Ovary (tissue), 9 donors: ENCODE results near the gene PLEKHA7. TPM values are rescaled to one million over a fixed set of nuclear protein-coding genes. Genes with fewer than 3 reads are reported as not detected.

Source experiments
- DNase-seq, 5 donors: peaks; one replicate each; pipeline ENCODE4 v3.0.0-alpha.2; 2019 to 2020
- H3K27ac ChIP-seq, 2 donors: fragments of 200-600 bp; one replicate each; pipeline versions ENCODE4 v1.5.1 to v1.8.0; 2019 to 2022
- H3K27me3 ChIP-seq: fragments of 200-600 bp; one replicate; pipeline ENCODE4 v1.8.0; 2022
- H3K36me3 ChIP-seq: fragments of 200-600 bp; sonication (generic); one replicate; pipeline ENCODE4 v1.5.1; 2019
- H3K4me1 ChIP-seq: one replicate; pipeline ENCODE4 v1.8.1; 2013; ENCODE audit warnings: mild to moderate bottlenecking, moderate library complexity; ENCODE audit not compliant: insufficient read depth
- H3K4me3 ChIP-seq: fragments of 200-600 bp; sonication (generic); one replicate; pipeline ENCODE4 v1.5.1; 2017
- H3K9me3 ChIP-seq, 2 donors: fragments of 200-600 bp in 1 of 2; sonication (generic) in 1 of 2; one replicate each; pipeline versions ENCODE4 v1.5.1 to v1.8.1; 2013 to 2019; ENCODE audit warnings: mild to moderate bottlenecking in 1 of 2, moderate library complexity in 1 of 2
- EP300 ChIP-seq: sonication (generic); formaldehyde crosslinking; IDR thresholded peaks from one replicate; pipeline ENCODE4 v1.6.1; 2017; ENCODE audit warnings: antibody characterized with exemption
- POLR2A ChIP-seq: fragments of 450-650 bp; IDR thresholded peaks from one replicate; pipeline ENCODE4 v1.6.1; 2017; ENCODE audit warnings: antibody characterized with exemption, mild to moderate bottlenecking, moderate library complexity
- WGBS, 3 donors: extraction: QIAGEN DNeasy Blood & Tissue Kit in 1 of 3; methylation state at CpG; one replicate each; pipeline versions ENCODE4 v1.1.5 to v1.1.7; 2013 to 2017; 5-methylcytosine and 5-hydroxymethylcytosine counted together
- intact Hi-C, 4 donors: fragments of 100-400 bp; cut with DNase I; formaldehyde crosslinking; loops; one replicate each; pipeline versions ENCODE4 v1.11.0 to v1.15.1; 2022 to 2023
- polyA plus RNA-seq, 2 donors: library from polyadenylated mRNA; stranded (reverse); fragments of 200-250 nt in 1 of 2; fragments of 350-450 nt in 1 of 2; fragmentation: Illumina TruSeq in 1 of 2; extraction: RNeasy Lipid Tissue Mini Kit (QIAGEN cat#74804) in 1 of 2; gene quantifications; one replicate each; pipeline ENCODE4 v1.2.3, GENCODE V29; 2013 to 2014
- total RNA-seq, 7 donors: library from RNA; depleted of rRNA in 2 of 7; stranded (reverse); fragments of >200 nt in 2 of 7; fragmentation: NEBNext Ultra II Directional in 3 of 7; extraction: Animal tissue kit (Norgen Biotek cat#: 25700) in 3 of 7; gene quantifications; one replicate each; pipeline versions ENCODE4 v1.1.0 to v1.2.4, GENCODE V29; 2016 to 2023
- TF ChIP-seq, protein P1 (sequence below), 3 donors: fragments of 450-650 bp in 2 of 3; fragments of 200-600 bp in 1 of 3; IDR thresholded peaks; one replicate each; pipeline versions ENCODE4 v1.5.1 to v1.8.0; 2016 to 2022; ENCODE audit warnings: antibody characterized with exemption in 3 of 3, mild to moderate bottlenecking in 1 of 3
- donor health status: DM: no; HTN: no; CAD: no; lungs with moderate emphysema.
- donor health status: DM: no; HTN: no; CAD: no.
- donor health status: Bipolar disorder and iron deficiency.
- donor health status: DM: yes; HTN: yes; CAD: no.
- donor health status: DM: no; HTN: no; CAD: no.
- donor health status: DM: yes; HTN: yes; CAD: no.

Gene PLEKHA7
- total and polyA plus RNA-seq, 9 donors: 9.6 to 29.5 (median 15.9) TPM

DNA sequence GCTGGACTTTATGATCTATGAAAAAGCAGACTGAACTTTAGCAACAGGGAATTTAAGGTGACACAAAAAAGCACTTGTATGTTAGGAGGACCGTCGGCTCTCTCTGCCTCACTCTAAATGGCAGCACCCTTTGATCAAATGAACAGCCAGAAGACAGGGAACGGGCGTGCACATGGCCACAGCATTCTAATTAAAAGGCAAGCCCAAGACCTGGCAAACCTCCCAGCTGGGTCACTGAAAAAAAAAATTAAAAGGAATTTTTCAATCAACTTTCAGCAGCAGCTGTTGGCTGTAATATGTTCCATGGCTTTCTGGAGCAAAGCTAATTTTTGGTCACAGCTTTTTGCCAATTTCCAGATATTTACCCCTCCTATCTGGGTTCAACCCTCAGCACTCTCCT lies 159.2 kb downstream of the PLEKHA7 start:
- Histone ChIP-seq H3K27ac (no peak overlapping the region), H3K4me1 (no peaks in the 10 kb centered on the region), H3K27me3 (no peaks in the 10 kb centered on the region), H3K36me3 (no peaks in the 10 kb centered on the region), H3K4me3 (no peak overlapping the region), H3K9me3 (no peaks in the 10 kb centered on the region)
- WGBS, 3 donors: 73 to 92% (median 81%) methylated on average over 4 of the region's 4 CpGs
- intact Hi-C loops: no loop called here
- no peak for DNase-seq
- TF ChIP-seq EP300 (no peak), POLR2A (no peak)
- TF ChIP-seq, protein P1, sequence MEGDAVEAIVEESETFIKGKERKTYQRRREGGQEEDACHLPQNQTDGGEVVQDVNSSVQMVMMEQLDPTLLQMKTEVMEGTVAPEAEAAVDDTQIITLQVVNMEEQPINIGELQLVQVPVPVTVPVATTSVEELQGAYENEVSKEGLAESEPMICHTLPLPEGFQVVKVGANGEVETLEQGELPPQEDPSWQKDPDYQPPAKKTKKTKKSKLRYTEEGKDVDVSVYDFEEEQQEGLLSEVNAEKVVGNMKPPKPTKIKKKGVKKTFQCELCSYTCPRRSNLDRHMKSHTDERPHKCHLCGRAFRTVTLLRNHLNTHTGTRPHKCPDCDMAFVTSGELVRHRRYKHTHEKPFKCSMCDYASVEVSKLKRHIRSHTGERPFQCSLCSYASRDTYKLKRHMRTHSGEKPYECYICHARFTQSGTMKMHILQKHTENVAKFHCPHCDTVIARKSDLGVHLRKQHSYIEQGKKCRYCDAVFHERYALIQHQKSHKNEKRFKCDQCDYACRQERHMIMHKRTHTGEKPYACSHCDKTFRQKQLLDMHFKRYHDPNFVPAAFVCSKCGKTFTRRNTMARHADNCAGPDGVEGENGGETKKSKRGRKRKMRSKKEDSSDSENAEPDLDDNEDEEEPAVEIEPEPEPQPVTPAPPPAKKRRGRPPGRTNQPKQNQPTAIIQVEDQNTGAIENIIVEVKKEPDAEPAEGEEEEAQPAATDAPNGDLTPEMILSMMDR (IDR thresholded peaks at IDR 0.05): no peak

DNA sequence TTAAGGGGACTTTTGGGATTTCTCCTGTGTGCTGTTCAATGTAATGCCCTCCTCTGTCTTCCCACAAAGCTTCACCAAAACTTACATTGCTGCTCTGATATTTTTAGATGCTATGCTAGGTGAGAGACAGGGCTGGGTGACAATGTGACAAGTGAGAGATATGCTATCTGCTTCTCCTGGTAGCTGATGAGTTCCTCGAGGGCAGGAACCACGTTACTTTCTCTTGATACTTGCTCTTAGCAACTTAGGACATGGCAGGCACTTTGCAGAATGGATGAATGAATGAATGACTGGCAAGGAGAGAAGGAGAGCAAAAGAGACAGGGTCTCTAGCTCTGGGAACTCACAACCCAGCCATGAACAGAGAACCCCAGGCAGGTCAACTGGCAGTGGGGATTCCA lies 160.4 kb downstream of the PLEKHA7 start:
- WGBS, 3 donors: 78 to 93% (median 86%) methylated on average over 2 of the region's 2 CpGs
- H3K4me1 ChIP-seq: no peaks in the 10 kb centered on the region

DNA sequence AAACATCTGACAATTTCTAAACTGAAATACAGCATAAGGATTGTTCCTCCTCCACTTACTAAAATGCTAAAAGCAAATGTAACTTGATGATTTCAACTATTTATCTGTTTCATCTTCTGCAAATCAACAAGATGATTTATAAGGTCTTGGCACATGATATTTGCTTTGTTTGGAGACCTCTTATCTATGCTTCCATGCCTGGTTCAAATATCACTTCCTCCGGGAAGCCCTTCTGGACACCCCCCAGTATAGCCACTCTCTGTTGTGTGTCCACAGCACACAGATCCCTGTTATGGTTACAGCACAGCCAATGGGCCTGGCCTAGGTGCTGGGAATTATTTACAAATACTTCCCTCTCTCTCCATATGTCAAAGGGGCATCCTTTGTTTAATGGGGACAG lies 160.9 kb downstream of the PLEKHA7 start:
- TF ChIP-seq, protein P1 (IDR thresholded peaks at IDR 0.05): no peak
- TF ChIP-seq POLR2A (no peak), EP300 (no peak)
- H3K9me3 ChIP-seq: no peaks in the 10 kb centered on the region
- 58 to 70% (median 65%) methylated on average over 1 of the region's 1 CpG for WGBS, 3 donors
- H3K27ac ChIP-seq: no peak overlapping the region
- H3K4me1 ChIP-seq: no peaks in the 10 kb centered on the region
- H3K36me3 ChIP-seq: no peaks in the 10 kb centered on the region
- no peak for DNase-seq
- H3K27me3 ChIP-seq: no peaks in the 10 kb centered on the region
- intact Hi-C loops: no loop called here
- H3K4me3 ChIP-seq: no peak overlapping the region

More for the DNA sequence above, 160.4 kb downstream of the PLEKHA7 start:
- Histone ChIP-seq H3K27me3 (no peaks in the 10 kb centered on the region), H3K36me3 (no peaks in the 10 kb centered on the region), H3K27ac (no peak overlapping the region), H3K9me3 (no peaks in the 10 kb centered on the region), H3K4me3 (no peak overlapping the region)
- intact Hi-C loops: no loop called here
- TF ChIP-seq, protein P1 (IDR thresholded peaks at IDR 0.05): no peak
- TF ChIP-seq POLR2A: no peak
- TF ChIP-seq EP300: no peak
- DNase-seq: no peak

DNA sequence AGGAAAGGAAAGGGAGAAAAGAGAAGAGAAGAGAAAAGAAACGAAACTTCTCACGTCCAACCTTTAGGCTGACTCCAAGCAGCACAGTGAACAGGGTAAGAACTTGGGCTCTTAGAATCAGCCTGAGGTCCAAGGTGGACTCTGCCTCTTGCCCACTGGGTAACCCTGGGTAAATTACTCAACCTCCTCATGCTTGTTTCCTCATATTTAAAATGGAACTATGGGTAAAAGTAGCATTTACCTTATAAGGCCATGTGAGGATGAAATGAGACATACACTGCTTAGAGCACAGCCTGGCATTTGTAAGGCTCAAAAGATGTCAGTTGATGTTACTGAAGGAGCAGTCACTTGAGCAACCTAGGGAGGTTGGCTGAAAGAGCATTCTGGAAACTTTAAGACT lies 167.9 kb downstream of the PLEKHA7 start:
- intact Hi-C loops: no loop called here

More for the DNA sequence above, 167.9 kb downstream of the PLEKHA7 start:
- Histone ChIP-seq H3K9me3 (no peaks in the 10 kb centered on the region), H3K4me1 (no peaks in the 10 kb centered on the region), H3K27ac (no peak overlapping the region), H3K27me3 (no peaks in the 10 kb centered on the region), H3K36me3 (no peaks in the 10 kb centered on the region), H3K4me3 (no peak overlapping the region)
- TF ChIP-seq EP300 (no peak), POLR2A (no peak)
- TF ChIP-seq, protein P1 (IDR thresholded peaks at IDR 0.05): no peak
- no peak for DNase-seq
- 90 to 94% (median 93%) methylated on average over 2 of the region's 2 CpGs for WGBS, 3 donors
